Uterus (tissue), 4 donors: ENCODE data around the gene BRD7. TPM values are rescaled to one million over a fixed set of nuclear protein-coding genes. Genes with fewer than 3 reads are reported as not detected.

Experiments
- DNase-seq, 2 donors: peaks; one replicate each; pipeline ENCODE4 v3.0.0-alpha.2; 2019 to 2020
- H3K27ac ChIP-seq, 2 donors: fragments of 200-600 bp; sonication (generic); 1 replicate in 1 of 2; 2 replicates in 1 of 2; pipeline ENCODE4 v1.5.1; 2016 to 2018
- H3K27me3 ChIP-seq, 2 donors: fragments of 200-600 bp; sonication (generic); one replicate each; pipeline ENCODE4 v1.5.1; 2018 to 2019; ENCODE audit warnings: control low read depth in 1 of 2
- H3K36me3 ChIP-seq, 2 donors: fragments of 200-600 bp; sonication (generic); one replicate each; pipeline ENCODE4 v1.5.1; 2019; ENCODE audit warnings: control low read depth in 1 of 2
- H3K4me1 ChIP-seq, 2 donors: fragments of 200-600 bp; sonication (generic); one replicate each; pipeline ENCODE4 v1.5.1; 2018 to 2019; ENCODE audit warnings: control low read depth in 1 of 2
- H3K4me3 ChIP-seq, 2 donors: fragments of 200-600 bp; sonication (generic); 1 replicate in 1 of 2; 2 replicates in 1 of 2; pipeline ENCODE4 v1.5.1; 2018 to 2019; ENCODE audit warnings: mild to moderate bottlenecking in 1 of 2
- H3K9me3 ChIP-seq, 2 donors: fragments of 200-600 bp; sonication (generic); one replicate each; pipeline ENCODE4 v1.5.1; 2019; ENCODE audit warnings: control low read depth in 1 of 2
- CTCF ChIP-seq, 4 experiments: fragments of 200-600 bp in 2 of 4; fragments of 450-650 bp in 2 of 4; sonication (generic) in 2 of 4; IDR thresholded peaks; one replicate each; pipeline ENCODE4 v1.5.1; 2016 to 2019; ENCODE audit warnings: antibody characterized with exemption in 4 of 4, mild to moderate bottlenecking in 2 of 4, moderate library complexity in 1 of 4
- POLR2A ChIP-seq, 2 donors: fragments of 450-650 bp; IDR thresholded peaks; one replicate each; pipeline ENCODE4 v1.6.1; 2016; ENCODE audit warnings: antibody characterized with exemption in 2 of 2, mild to moderate bottlenecking in 1 of 2, moderate library complexity in 1 of 2
- intact Hi-C: fragments of 100-400 bp; cut with DNase I; formaldehyde crosslinking; loops from one replicate; pipeline ENCODE4 v1.15.1; 2023; ENCODE audit warnings: low total_unique reads
- total RNA-seq, 4 donors: library from RNA; depleted of rRNA in 3 of 4; stranded (reverse); fragments of >200 nt in 3 of 4; gene quantifications; one replicate each; pipeline versions ENCODE4 v1.1.0 to v1.2.4, GENCODE V29; 2014 to 2023
- donor health status: DM: yes; HTN: yes; CAD: no.

The BRD7 gene
- 10 to 100 TPM; 26.9 to 74.8 (median 40.3) TPM for total RNA-seq

GRCh38 chr16:50368410-50369132 lies at the start of gene BRD7:
Gene BRD7 (minus strand): TSS chr16:50368988. CDS start chr16:50368774, 214 bp downstream.
- TF ChIP-seq POLR2A (IDR thresholded peaks at IDR 0.05) (no peak), CTCF (IDR thresholded peaks at IDR 0.05) (peak in 3 of 4 experiments; percentile 75 to 80 (median 76))
- H3K9me3 ChIP-seq, result no peaks in the 10 kb centered on the region
- DNase-seq, result peak; percentile 32 to 80
- intact Hi-C loops, result no loop called here
- no peaks in the 10 kb centered on the region for H3K36me3 ChIP-seq
- H3K27ac ChIP-seq, result peak within 1 kb of the TSS; percentile 81 to 84
- no peaks in the 10 kb centered on the region for H3K27me3 ChIP-seq
- peaks cover 0 to 5% of the 10 kb centered on the region in 2 donors for H3K4me1 ChIP-seq
- H3K4me3 ChIP-seq, result peak within 1 kb of the TSS; percentile 57 to 100

DNA sequence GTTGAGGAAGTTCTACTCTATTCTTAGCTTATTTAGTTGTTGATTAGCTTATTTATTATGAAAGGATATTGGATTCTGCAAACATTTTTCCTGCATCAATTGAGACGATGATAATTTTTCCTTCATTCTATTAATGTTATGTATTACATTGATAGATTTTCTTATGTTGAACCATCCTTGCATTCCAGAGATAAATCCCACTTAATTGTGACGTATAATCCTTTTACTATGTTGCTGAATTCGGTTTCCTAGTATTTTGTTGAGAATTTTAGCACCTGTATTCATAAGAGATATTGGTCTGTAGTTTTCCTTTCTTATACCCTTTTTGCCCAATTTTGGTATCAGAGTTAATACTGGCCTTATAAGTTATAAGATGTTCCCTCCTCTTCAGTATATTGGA lies 47.6 kb upstream of the BRD7 start:
- intact Hi-C loops, result no loop called here
- Histone ChIP-seq H3K27ac (no peak overlapping the region), H3K4me1 (no peaks in the 10 kb centered on the region), H3K36me3 (no peaks in the 10 kb centered on the region), H3K27me3 (no peaks in the 10 kb centered on the region), H3K9me3 (peaks cover 0 to 25% of the 10 kb centered on the region in 2 donors), H3K4me3 (no peak overlapping the region)
- DNase-seq, result no peak
- TF ChIP-seq POLR2A (IDR thresholded peaks at IDR 0.05), result no peak
- TF ChIP-seq CTCF (IDR thresholded peaks at IDR 0.05), result no peak

DNA sequence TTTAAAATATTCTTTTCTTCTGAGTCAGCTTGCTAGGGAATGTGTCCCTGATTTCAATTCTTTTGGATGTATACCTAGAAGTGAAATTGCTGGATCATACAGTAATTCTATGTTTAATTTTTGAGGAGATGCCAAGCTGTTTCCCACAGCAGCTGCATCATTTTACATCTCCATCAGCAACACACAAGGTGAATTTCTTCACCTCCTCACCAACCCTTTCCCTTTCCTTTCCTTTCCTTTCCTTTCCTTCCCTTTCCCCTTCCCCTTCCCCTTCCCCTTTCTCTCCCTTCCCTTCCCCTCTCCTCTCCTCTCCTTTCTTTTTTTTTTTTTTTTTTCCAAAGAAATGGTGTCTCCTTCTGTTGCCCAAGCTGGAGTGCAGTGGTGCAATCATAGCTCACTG lies 45.4 kb upstream of the BRD7 start:
- no peak overlapping the region for H3K27ac ChIP-seq
- no peaks in the 10 kb centered on the region for H3K36me3 ChIP-seq
- intact Hi-C loops, result no loop called here
- no peaks in the 10 kb centered on the region for H3K4me1 ChIP-seq
- H3K27me3 ChIP-seq, result no peaks in the 10 kb centered on the region
- TF ChIP-seq POLR2A (IDR thresholded peaks at IDR 0.05), result no peak
- no peak for TF ChIP-seq CTCF (IDR thresholded peaks at IDR 0.05)
- H3K4me3 ChIP-seq, result no peak overlapping the region
- DNase-seq, result no peak
- H3K9me3 ChIP-seq, result peaks cover 0 to 19% of the 10 kb centered on the region in 2 donors

GRCh38 chr16:50411034-50411433 lies 42.2 kb upstream of the BRD7 start:
- intact Hi-C loops, result no loop called here
- H3K4me1 ChIP-seq, result no peaks in the 10 kb centered on the region
- no peaks in the 10 kb centered on the region for H3K27me3 ChIP-seq
- H3K27ac ChIP-seq, result no peak overlapping the region
- H3K36me3 ChIP-seq, result no peaks in the 10 kb centered on the region
- DNase-seq, result no peak
- no peak for TF ChIP-seq CTCF (IDR thresholded peaks at IDR 0.05)
- no peak for TF ChIP-seq POLR2A (IDR thresholded peaks at IDR 0.05)
- no peak overlapping the region for H3K4me3 ChIP-seq
- peaks cover 0 to 4% of the 10 kb centered on the region in 2 donors for H3K9me3 ChIP-seq

GRCh38 chr16:50408001-50408561 lies 39.3 kb upstream of the BRD7 start:
- TF ChIP-seq CTCF (IDR thresholded peaks at IDR 0.05), result no peak
- Histone ChIP-seq H3K9me3 (no peaks in the 10 kb centered on the region), H3K27me3 (no peaks in the 10 kb centered on the region), H3K27ac (no peak overlapping the region), H3K36me3 (no peaks in the 10 kb centered on the region), H3K4me3 (no peak overlapping the region), H3K4me1 (no peaks in the 10 kb centered on the region)
- intact Hi-C loops, result no loop called here
- DNase-seq, result no peak
